ENCODE measurements around the gene HOXD8. TPM values are rescaled to one million over a fixed set of nuclear protein-coding genes. Genes with fewer than 3 reads are reported as not detected.
A peak's percentile ranks its signal among the peaks of the same experiment; 100 is the strongest.

Gene HOXD8
- total and polyA plus RNA-seq, 2 of the 8 experiments (the other 6 are each of a cell fraction or from before 2014, with no cell fraction given) = not detected

DNA sequence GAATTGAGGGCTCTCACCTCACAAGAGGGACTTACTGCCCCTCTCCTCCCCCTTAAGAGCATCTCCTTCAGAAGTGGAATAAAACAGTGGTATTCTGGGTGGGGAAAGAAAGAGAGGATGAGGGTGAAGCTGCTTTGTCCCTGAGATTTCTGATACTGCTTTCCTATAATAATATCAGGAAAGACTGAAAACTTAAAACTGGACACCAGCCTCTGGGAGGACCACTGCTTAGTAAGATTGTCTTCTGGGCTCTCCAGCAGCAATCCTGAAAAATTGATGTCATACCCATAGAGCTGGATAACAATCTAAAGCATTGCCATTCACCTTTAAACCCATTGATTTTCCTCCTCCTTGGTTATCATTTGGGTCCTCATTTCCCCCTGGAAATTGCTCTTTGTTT lies 17.1 kb downstream of the HOXD8 start:
- FAIRE-seq (no peak), DNase-seq (ENCODE audit: low read depth in 1 of 2, low spot score in 2 of 2) (no peak)
- Histone ChIP-seq H2BK15ac (ENCODE audit: low read length) (no peak overlapping the region), H4K20me1 (replicated peaks in 1 of 2; ENCODE audit: control insufficient read depth in 1 of 2, insufficient read depth in 2 of 2, low read length in 2 of 2) (peaks cover 17 to 27% of the 10 kb centered on the region in 2 experiments), H4K8ac (ENCODE audit: extremely low read depth, insufficient read depth, low read length) (no peak overlapping the region), H4K91ac (replicated peaks; ENCODE audit: insufficient read length, low read length) (no peak overlapping the region), H2BK12ac (ENCODE audit: low read depth, low read length) (no peak overlapping the region), H3K79me2 (ENCODE audit: control insufficient read depth in 1 of 2, insufficient read depth in 2 of 2, low read length in 2 of 2) (no peaks in the 10 kb centered on the region), H2BK20ac (ENCODE audit: low read length) (no peak overlapping the region), H3K14ac (ENCODE audit: insufficient read length) (no peak overlapping the region), H3K9ac (replicated peaks in 1 of 4; ENCODE audit: extremely low read depth in 1 of 4, low read depth in 3 of 4, low read length in 3 of 4) (no peak overlapping the region), H2BK120ac (replicated peaks; ENCODE audit: low read depth, low read length) (no peak overlapping the region), H3K56ac (replicated peaks; ENCODE audit: insufficient read length, low read depth, low read length) (no peak overlapping the region), H3K27me3 (replicated peaks in 1 of 4; ENCODE audit: control insufficient read depth in 3 of 4, extremely low read depth in 1 of 4, insufficient read depth in 3 of 4, low read length in 3 of 4) (peaks cover 93 to 100% (median 99%) of the 10 kb centered on the region in 4 experiments), H3K4me1 (replicated peaks in 1 of 4; ENCODE audit: control insufficient read depth in 3 of 4, insufficient read depth in 4 of 4, low read length in 3 of 4) (peaks cover 0 to 6% (median under 1%) of the 10 kb centered on the region in 4 experiments; a peak in 2 of 7 replicates), H3K4ac (replicated peaks; ENCODE audit: insufficient read length, low read depth, low read length) (no peak overlapping the region), H3K18ac (ENCODE audit: extremely low read depth, low read length) (no peak overlapping the region), H2AFZ (ENCODE audit: low read length) (no peak overlapping the region), H3K27ac (ENCODE audit: low read depth, low read length) (no peak overlapping the region), H3K23me2 (ENCODE audit: low read depth, low read length) (peaks cover 2% of the 10 kb centered on the region; the same call in 1 of the 2 replicates), H3K23ac (ENCODE audit: insufficient read length) (no peak overlapping the region), H3K79me1 (ENCODE audit: low read depth, low read length) (no peaks in the 10 kb centered on the region), H3K4me2 (ENCODE audit: insufficient read depth in 1 of 2, low read depth in 2 of 2, low read length in 2 of 2) (no peak overlapping the region), H3K9me3 (ENCODE audit: insufficient read depth in 2 of 2, low read depth in 1 of 2, low read length in 1 of 2) (no peaks in the 10 kb centered on the region; a peak in 1 of 4 replicates), H4K5ac (ENCODE audit: insufficient read length, low read depth, low read length) (no peak overlapping the region), H2AK5ac (ENCODE audit: low read depth, low read length) (no peak overlapping the region), H2BK5ac (ENCODE audit: low read depth, low read length) (no peak overlapping the region), H3K36me3 (ENCODE audit: control insufficient read depth in 2 of 4, insufficient read depth in 4 of 4, low read length in 3 of 4) (peaks cover 0 to 8% (median 0%) of the 10 kb centered on the region in 4 experiments; a peak in 1 of 8 replicates), H3K4me3 (ENCODE audit: extremely low read depth in 1 of 4, insufficient read depth in 2 of 4, low read depth in 3 of 4, low read length in 4 of 4) (no peak overlapping the region)
- CTCF ChIA-PET (ENCODE audit: partially characterized antibody) = interaction anchor here (0.7 to 9.2 kb wide), 6 partner anchors 15 to 492 kb away, joined by 3 to 119 read pairs (median 4); no protein-coding TSS in a partner anchor
- TF ChIP-seq EZH2 (IDR thresholded peaks at IDR 0.05; ENCODE audit: low read depth, low read length, severe bottlenecking) (peak; percentile 64), NANOG (IDR thresholded peaks at IDR 0.05; ENCODE audit: insufficient read depth, low read depth, low read length, poor library complexity, severe bottlenecking) (no peak), YY1 (IDR thresholded peaks at IDR 0.05; ENCODE audit: low read depth, low read length) (no peak), SUZ12 (IDR thresholded peaks at IDR 0.05; ENCODE audit: low read length) (peak; percentile 55; the same call in 1 of the 2 replicates)
- POLR2A ChIA-PET (ENCODE audit: partially characterized antibody) = interaction anchor here (0.6 kb wide), 1 partner anchor 43 kb away, joined by 3 read pairs; no protein-coding TSS in a partner anchor
